ENCODE measurements around the gene MSI2. TPM values are rescaled to one million over a fixed set of nuclear protein-coding genes. Genes with fewer than 3 reads are reported as not detected.

The MSI2 gene
- total RNA-seq, 4 donors from 2014 or later: 27.3 to 50.4 (median 36.8) TPM

DNA sequence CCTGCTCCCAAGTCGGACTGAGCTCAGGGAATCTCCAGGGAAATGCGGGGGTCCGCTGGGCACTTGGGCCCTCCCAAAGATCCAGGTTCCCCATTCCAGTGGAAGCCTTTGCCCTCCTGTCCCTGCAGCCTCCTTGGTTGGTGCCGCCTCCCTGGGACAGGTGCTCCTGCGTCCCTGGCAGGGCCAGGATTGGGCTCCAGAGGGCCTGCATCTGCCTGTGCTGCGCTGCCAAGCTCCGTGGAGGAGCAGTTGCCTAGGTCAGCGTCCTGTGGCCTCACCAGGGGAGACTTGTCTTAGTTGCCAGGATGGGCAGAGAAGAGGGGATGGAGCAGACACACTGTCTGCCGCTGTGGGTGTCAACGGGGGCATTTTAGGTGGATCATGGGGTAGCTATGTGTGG lies 67.1 kb downstream of the MSI2 start:
- H3K4me3 ChIP-seq: no peak overlapping the region
- H3K4me1 ChIP-seq: no peaks in the 10 kb centered on the region
- no peak overlapping the region for H3K27ac ChIP-seq
- no peak for TF ChIP-seq POLR2A (IDR thresholded peaks at IDR 0.05)
- no peak for TF ChIP-seq POLR2AphosphoS5 (IDR thresholded peaks at IDR 0.05)
- no peak for TF ChIP-seq EP300 (IDR thresholded peaks at IDR 0.05)
- TF ChIP-seq, protein P1, sequence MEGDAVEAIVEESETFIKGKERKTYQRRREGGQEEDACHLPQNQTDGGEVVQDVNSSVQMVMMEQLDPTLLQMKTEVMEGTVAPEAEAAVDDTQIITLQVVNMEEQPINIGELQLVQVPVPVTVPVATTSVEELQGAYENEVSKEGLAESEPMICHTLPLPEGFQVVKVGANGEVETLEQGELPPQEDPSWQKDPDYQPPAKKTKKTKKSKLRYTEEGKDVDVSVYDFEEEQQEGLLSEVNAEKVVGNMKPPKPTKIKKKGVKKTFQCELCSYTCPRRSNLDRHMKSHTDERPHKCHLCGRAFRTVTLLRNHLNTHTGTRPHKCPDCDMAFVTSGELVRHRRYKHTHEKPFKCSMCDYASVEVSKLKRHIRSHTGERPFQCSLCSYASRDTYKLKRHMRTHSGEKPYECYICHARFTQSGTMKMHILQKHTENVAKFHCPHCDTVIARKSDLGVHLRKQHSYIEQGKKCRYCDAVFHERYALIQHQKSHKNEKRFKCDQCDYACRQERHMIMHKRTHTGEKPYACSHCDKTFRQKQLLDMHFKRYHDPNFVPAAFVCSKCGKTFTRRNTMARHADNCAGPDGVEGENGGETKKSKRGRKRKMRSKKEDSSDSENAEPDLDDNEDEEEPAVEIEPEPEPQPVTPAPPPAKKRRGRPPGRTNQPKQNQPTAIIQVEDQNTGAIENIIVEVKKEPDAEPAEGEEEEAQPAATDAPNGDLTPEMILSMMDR (IDR thresholded peaks at IDR 0.05): no peak
- no peaks in the 10 kb centered on the region for H3K27me3 ChIP-seq
- no peak for ATAC-seq
- H3K9me3 ChIP-seq: no peaks in the 10 kb centered on the region
- H3K36me3 ChIP-seq: peaks cover 0 to 17% of the 10 kb centered on the region in 2 donors
- 89 to 94% methylated on average over 3 to 5 of the region's 10 CpGs for WGBS, 2 donors (ENCODE audit: low coverage in 1 of 2)

DNA sequence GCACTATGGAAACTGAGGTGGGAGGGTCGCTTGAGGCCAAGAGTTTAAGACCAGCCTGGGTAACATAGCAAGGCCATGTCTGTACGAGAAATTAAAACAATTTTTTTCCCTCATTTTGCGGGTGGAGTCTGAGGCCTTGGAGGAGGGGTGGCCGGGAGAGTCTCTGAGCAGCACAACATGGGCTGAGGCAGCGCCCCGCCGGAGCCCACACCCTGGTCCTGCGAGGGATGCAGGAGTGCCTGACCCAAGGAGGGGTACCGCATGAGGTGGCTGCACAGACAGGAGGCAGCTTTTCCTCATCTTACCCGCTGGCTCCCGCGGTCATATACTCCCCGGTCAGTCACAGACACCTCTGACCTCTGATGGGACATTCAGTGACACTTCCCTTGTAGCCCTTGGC lies 67.7 kb downstream of the MSI2 start:
- Histone ChIP-seq H3K9me3 (no peaks in the 10 kb centered on the region), H3K27ac (no peak overlapping the region), H3K4me3 (no peak overlapping the region), H3K4me1 (peaks cover 0 to 6% (median 0%) of the 10 kb centered on the region in 3 donors), H3K27me3 (no peaks in the 10 kb centered on the region), H3K36me3 (peaks cover 0 to 17% of the 10 kb centered on the region in 2 donors)
- 83 to 100% methylated on average over 2 to 5 of the region's 13 CpGs for WGBS, 2 donors (ENCODE audit: low coverage in 1 of 2)
- TF ChIP-seq, protein P1 (IDR thresholded peaks at IDR 0.05): no peak
- no peak for TF ChIP-seq POLR2A (IDR thresholded peaks at IDR 0.05)
- no peak for TF ChIP-seq POLR2AphosphoS5 (IDR thresholded peaks at IDR 0.05)
- TF ChIP-seq EP300 (IDR thresholded peaks at IDR 0.05): no peak
- no peak for ATAC-seq

DNA sequence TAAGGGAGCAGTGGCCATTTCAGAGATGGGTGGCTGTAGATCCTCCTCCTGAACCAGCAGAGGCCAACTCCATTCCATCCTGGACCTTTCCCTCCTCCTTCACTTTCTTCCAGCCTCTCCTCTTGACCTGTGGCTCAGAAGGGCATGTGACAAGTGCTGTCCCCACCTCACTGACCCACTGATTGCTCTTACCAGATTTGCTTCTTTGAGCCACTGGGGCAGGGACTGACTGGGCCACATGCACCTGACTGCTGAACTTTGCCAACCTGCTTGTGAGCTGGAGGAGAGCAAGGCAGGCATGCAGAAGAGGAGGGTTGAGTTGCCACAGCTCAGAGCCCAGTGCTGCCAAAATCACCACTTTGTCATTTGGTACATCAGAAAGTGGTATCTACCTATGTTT lies 68.3 kb downstream of the MSI2 start:
- Histone ChIP-seq H3K36me3 (peaks cover 0 to 17% of the 10 kb centered on the region in 2 donors), H3K27ac (no peak overlapping the region), H3K4me3 (no peak overlapping the region), H3K9me3 (no peaks in the 10 kb centered on the region), H3K27me3 (no peaks in the 10 kb centered on the region), H3K4me1 (peaks cover 0 to 11% (median 0%) of the 10 kb centered on the region in 3 donors)
- no peak for TF ChIP-seq EP300 (IDR thresholded peaks at IDR 0.05)
- no peak for TF ChIP-seq POLR2A (IDR thresholded peaks at IDR 0.05)
- TF ChIP-seq, protein P1 (IDR thresholded peaks at IDR 0.05): no peak
- TF ChIP-seq POLR2AphosphoS5 (IDR thresholded peaks at IDR 0.05): no peak
- no peak for ATAC-seq

DNA sequence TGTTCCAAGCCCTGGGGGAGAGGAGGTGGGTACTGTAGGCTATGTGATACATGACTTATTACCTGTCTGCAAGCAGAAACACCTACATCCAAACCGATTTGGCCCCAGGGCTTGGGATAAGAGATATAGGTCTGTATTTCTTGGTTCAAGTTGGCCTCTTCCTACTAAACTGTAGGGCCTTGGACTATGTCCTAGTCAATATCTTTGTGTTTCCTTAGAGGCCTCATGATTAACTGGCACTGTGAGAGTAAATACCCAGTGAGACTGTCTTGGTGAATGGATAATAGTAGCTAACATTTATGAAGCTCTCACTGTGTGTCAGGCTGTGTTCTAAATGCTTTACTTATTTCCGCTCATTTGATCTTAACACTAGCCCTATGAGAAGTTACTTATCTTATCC lies 70.0 kb downstream of the MSI2 start:
- Histone ChIP-seq H3K4me1 (peaks cover 0 to 22% (median 0%) of the 10 kb centered on the region in 3 donors), H3K27ac (no peak overlapping the region), H3K27me3 (no peaks in the 10 kb centered on the region), H3K36me3 (peaks cover 0 to 17% of the 10 kb centered on the region in 2 donors), H3K4me3 (no peak overlapping the region), H3K9me3 (no peaks in the 10 kb centered on the region)
- no peak for ATAC-seq
- TF ChIP-seq POLR2AphosphoS5 (IDR thresholded peaks at IDR 0.05) (no peak), POLR2A (IDR thresholded peaks at IDR 0.05) (no peak), EP300 (IDR thresholded peaks at IDR 0.05) (no peak)
- TF ChIP-seq, protein P1 (IDR thresholded peaks at IDR 0.05): no peak
- WGBS, 2 donors (ENCODE audit: low coverage in 1 of 2): 87 to 92% methylated on average over 2 of the region's 2 CpGs

DNA sequence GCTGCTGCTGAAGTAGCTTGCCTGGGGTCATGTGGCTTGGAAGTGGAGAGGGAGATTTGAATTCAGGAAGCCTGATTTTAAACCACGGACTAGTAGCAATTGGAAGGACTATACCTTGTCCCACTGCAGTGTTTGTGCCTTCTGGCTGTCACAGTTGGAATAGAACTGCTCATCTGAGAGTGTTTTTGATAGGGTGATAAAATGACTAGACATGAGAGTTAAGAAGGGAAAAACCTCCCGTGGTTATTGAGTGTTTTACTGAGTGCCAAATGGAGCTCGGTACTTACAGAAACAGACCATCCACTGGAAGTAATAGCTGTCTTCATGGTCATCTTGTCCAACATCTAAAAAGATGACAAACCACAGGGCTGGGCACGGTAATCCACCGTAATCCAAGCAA lies 70.4 kb downstream of the MSI2 start:
- TF ChIP-seq POLR2A (IDR thresholded peaks at IDR 0.05): no peak
- Histone ChIP-seq H3K27ac (no peak overlapping the region), H3K4me1 (peaks cover 0 to 22% (median 0%) of the 10 kb centered on the region in 3 donors), H3K9me3 (no peaks in the 10 kb centered on the region), H3K4me3 (no peak overlapping the region), H3K36me3 (peaks cover 0 to 17% of the 10 kb centered on the region in 2 donors), H3K27me3 (no peaks in the 10 kb centered on the region)
- 79 to 83% methylated on average over 4 to 5 of the region's 5 CpGs for WGBS, 2 donors (ENCODE audit: low coverage in 1 of 2)
- no peak for ATAC-seq

Measured in gastroesophageal sphincter (tissue), 4 donors.